B cell (primary cell): ENCODE data around the gene SLC7A11. TPM values are rescaled to one million over a fixed set of nuclear protein-coding genes. Genes with fewer than 3 reads are reported as not detected.

Experiments
- ATAC-seq: fragments of 200-7000 bp; cut with Tn5 transposase; one replicate; pipeline ENCODE4 v1.10.0; 2021; ENCODE audit warnings: low read depth, mild to moderate bottlenecking, moderate number of reproducible peaks, moderate library complexity
- CTCF ChIA-PET: fragments of 350-600 bp; sonication (Branson Sonifier 250); formaldehyde crosslinking; loops from one replicate; lab custom pipeline; 2021; ENCODE audit warnings: antibody characterized with exemption, inconsistent platforms; lab: Charles Lee
- POLR2A ChIA-PET: fragments of 350-600 bp; sonication (Branson Sonifier 250); formaldehyde crosslinking; loops from one replicate; lab custom pipeline; 2021; ENCODE audit warnings: antibody characterized with exemption; lab: Charles Lee
- DNase-seq: peaks from one replicate; pipeline ENCODE4 v3.0.0; 2013
- H2AFZ ChIP-seq: 2 replicates; pipeline ENCODE4 v1.6.1; 2012; ENCODE audit warnings: mild to moderate bottlenecking, low read depth, low read length; ENCODE audit not compliant: insufficient read depth, poor library complexity, severe bottlenecking
- H3K27ac ChIP-seq, 2 donors: 1 replicate in 1 of 2; 2 replicates in 1 of 2; pipeline ENCODE4 v1.5.1; 2012 to 2013; ENCODE audit warnings: low read length in 2 of 2, mild to moderate bottlenecking in 2 of 2, moderate library complexity in 1 of 2
- H3K27me3 ChIP-seq, 4 experiments: fragments of 200-600 bp in 1 of 4; sonication (generic) in 1 of 4; replicated peaks in 1 of 4; 1 replicate in 2 of 4; 2 replicates in 2 of 4; pipeline versions ENCODE4 v1.6.1 to v1.7.0; 2013 to 2016; ENCODE audit warnings: low read length in 3 of 4, mild to moderate bottlenecking in 2 of 4, mixed read lengths in 1 of 4, moderate library complexity in 1 of 4; ENCODE audit not compliant: insufficient read depth in 4 of 4, control insufficient read depth in 3 of 4; ENCODE audit errors: control extremely low read depth in 1 of 4
- H3K36me3 ChIP-seq, 2 experiments: replicated peaks in 1 of 2; 1 replicate in 1 of 2; 2 replicates in 1 of 2; pipeline versions ENCODE4 v1.6.1 to v1.7.1; 2013; ENCODE audit warnings: low read length in 1 of 2; ENCODE audit not compliant: insufficient read depth in 2 of 2, control insufficient read depth in 1 of 2; ENCODE audit errors: control extremely low read depth in 1 of 2, extremely low read depth in 1 of 2
- H3K4me1 ChIP-seq, 2 donors: fragments of 200-600 bp in 1 of 2; sonication (generic) in 1 of 2; 1 replicate in 1 of 2; 2 replicates in 1 of 2; pipeline versions ENCODE4 v1.5.1 to v1.6.1; 2013 to 2017; ENCODE audit warnings: low read length in 2 of 2; ENCODE audit not compliant: control insufficient read depth in 2 of 2, insufficient read depth in 2 of 2
- H3K4me2 ChIP-seq: replicated peaks from 2 replicates; pipeline ENCODE3; 2012; ENCODE audit warnings: mild to moderate bottlenecking, low read depth, low read length; ENCODE audit not compliant: poor library complexity, severe bottlenecking
- H3K4me3 ChIP-seq, 5 experiments: fragments of 200-600 bp in 1 of 5; sonication (generic) in 1 of 5; 1 replicate in 3 of 5; 2 replicates in 2 of 5; pipeline versions ENCODE4 v1.5.1 to v1.7.0; 2011 to 2016; ENCODE audit warnings: low read length in 4 of 5, mild to moderate bottlenecking in 4 of 5, low read depth in 2 of 5, control low read depth in 1 of 5, moderate library complexity in 1 of 5; ENCODE audit not compliant: insufficient read depth in 1 of 5; ENCODE audit errors: control extremely low read depth in 1 of 5, extremely low read depth in 1 of 5
- H3K79me2 ChIP-seq: fragments of 200-600 bp; sonication (generic); one replicate; pipeline ENCODE4 v1.6.0; 2016; ENCODE audit warnings: low read length; ENCODE audit not compliant: control insufficient read depth, insufficient read depth
- H3K9ac ChIP-seq: fragments of 200-600 bp; sonication (generic); 2 replicates; pipeline ENCODE4 v1.6.1; 2017; ENCODE audit warnings: mild to moderate bottlenecking, low read length, moderate library complexity
- H3K9me3 ChIP-seq, 3 donors: one replicate each; pipeline versions ENCODE4 v1.6.1 to v1.7.1; 2013; ENCODE audit warnings: low read length in 2 of 3; ENCODE audit not compliant: control insufficient read depth in 2 of 3, insufficient read depth in 1 of 3; ENCODE audit errors: control extremely low read depth in 1 of 3
- H4K20me1 ChIP-seq: 2 replicates; pipeline ENCODE4 v1.6.0; 2012; ENCODE audit warnings: mild to moderate bottlenecking, low read length; ENCODE audit not compliant: insufficient read depth, control insufficient read depth, poor library complexity, severe bottlenecking
- H3K27ac Mint-ChIP-seq: one replicate; pipeline ENCODE4 v1.8.0; 2021; ENCODE audit warnings: mixed read lengths
- H3K27me3 Mint-ChIP-seq: one replicate; pipeline ENCODE4 v1.8.0; 2021; ENCODE audit warnings: mixed read lengths
- H3K4me1 Mint-ChIP-seq: one replicate; pipeline ENCODE4 v1.8.0; 2021; ENCODE audit warnings: mixed read lengths
- H3K4me3 Mint-ChIP-seq: one replicate; pipeline ENCODE4 v1.8.0; 2021; ENCODE audit warnings: mixed read lengths
- H3K9me3 Mint-ChIP-seq: one replicate; pipeline ENCODE4 v1.8.0; 2022; ENCODE audit warnings: mixed read lengths; ENCODE audit not compliant: insufficient read depth
- EZH2 ChIP-seq: IDR thresholded peaks from 2 replicates; pipeline ENCODE4 v1.6.1; 2012; ENCODE audit warnings: borderline replicate concordance, low read depth, mild to moderate bottlenecking, moderate library complexity, low read length; ENCODE audit not compliant: insufficient read depth, poor library complexity, severe bottlenecking
- WGBS: methylation state at CpG from one replicate; pipeline ENCODE4 v1.1.5; 2013; ENCODE audit warnings: missing lambda C conversion rate; ENCODE audit not compliant: insufficient coverage; 5-methylcytosine and 5-hydroxymethylcytosine counted together
- intact Hi-C: fragments of 100-400 bp; cut with micrococcal nuclease; formaldehyde crosslinking; loops from one replicate; pipeline ENCODE4 v1.10.0; 2022
- polyA plus RNA-seq: library from polyadenylated mRNA; depleted of rRNA; stranded (reverse); fragments of >200 nt; gene quantifications from 2 replicates; pipeline ENCODE4 v1.2.3, GENCODE V29; 2012
- total RNA-seq, 2 donors: library from RNA; stranded (reverse); fragments of 120-200 nt in 1 of 2; gene quantifications; 1 replicate in 1 of 2; 2 replicates in 1 of 2; pipeline versions ENCODE4 v1.2.3 to v1.2.4, GENCODE V29; 2013 to 2022
- TF ChIP-seq, protein P1 (sequence below): fragments of 200-600 bp; IDR thresholded peaks from one replicate; pipeline ENCODE4 v1.8.0; 2022; ENCODE audit warnings: antibody characterized with exemption, mild to moderate bottlenecking

Gene SLC7A11
- total and polyA plus RNA-seq, 2 donors (not counting 1 experiment from before 2014, with no cell fraction given), result 0.01 to 0.22 TPM

DNA sequence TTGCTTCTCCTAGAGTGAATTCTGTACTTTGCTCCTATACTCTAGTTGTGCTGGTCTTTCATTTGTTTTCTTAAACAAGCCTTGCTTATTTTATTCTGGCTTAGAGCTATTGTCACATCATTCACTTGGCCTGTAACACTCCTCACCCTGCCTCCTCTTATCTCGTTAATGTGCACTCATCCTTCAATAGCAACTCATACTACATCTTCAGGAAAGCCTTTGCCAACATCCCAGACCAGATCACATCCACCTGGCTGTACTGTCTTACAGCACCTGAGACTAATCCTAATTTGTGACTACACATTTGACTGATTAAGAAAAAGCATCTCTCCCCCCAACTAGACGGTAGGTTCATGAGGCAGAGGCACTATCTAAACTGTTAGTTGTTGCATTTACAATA lies 80.8 kb downstream of the SLC7A11 start:
- ChIA-PET POLR2A (no interaction called here), CTCF (no interaction called here)
- intact Hi-C loops, result no loop called here
- H3K9me3 ChIP-seq, result no peaks in the 10 kb centered on the region
- H3K36me3 ChIP-seq, result no peaks in the 10 kb centered on the region
- H3K4me3 ChIP-seq, result no peak overlapping the region
- no peak for TF ChIP-seq EZH2
- TF ChIP-seq, protein P1, sequence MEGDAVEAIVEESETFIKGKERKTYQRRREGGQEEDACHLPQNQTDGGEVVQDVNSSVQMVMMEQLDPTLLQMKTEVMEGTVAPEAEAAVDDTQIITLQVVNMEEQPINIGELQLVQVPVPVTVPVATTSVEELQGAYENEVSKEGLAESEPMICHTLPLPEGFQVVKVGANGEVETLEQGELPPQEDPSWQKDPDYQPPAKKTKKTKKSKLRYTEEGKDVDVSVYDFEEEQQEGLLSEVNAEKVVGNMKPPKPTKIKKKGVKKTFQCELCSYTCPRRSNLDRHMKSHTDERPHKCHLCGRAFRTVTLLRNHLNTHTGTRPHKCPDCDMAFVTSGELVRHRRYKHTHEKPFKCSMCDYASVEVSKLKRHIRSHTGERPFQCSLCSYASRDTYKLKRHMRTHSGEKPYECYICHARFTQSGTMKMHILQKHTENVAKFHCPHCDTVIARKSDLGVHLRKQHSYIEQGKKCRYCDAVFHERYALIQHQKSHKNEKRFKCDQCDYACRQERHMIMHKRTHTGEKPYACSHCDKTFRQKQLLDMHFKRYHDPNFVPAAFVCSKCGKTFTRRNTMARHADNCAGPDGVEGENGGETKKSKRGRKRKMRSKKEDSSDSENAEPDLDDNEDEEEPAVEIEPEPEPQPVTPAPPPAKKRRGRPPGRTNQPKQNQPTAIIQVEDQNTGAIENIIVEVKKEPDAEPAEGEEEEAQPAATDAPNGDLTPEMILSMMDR, result no peak
- 91% methylated on average over 1 of the region's 2 CpGs for WGBS
- H2AFZ ChIP-seq, result no peak overlapping the region
- no peak overlapping the region for H3K9ac ChIP-seq
- no peaks in the 10 kb centered on the region for H3K4me1 ChIP-seq
- Mint-ChIP-seq H3K9me3 (no peaks in the 10 kb centered on the region), H3K27ac (no peak overlapping the region), H3K4me3 (no peak overlapping the region), H3K27me3 (peaks cover 4% of the 10 kb centered on the region), H3K4me1 (no peaks in the 10 kb centered on the region)
- no peak overlapping the region for H3K27ac ChIP-seq
- H4K20me1 ChIP-seq, result no peaks in the 10 kb centered on the region
- H3K4me2 ChIP-seq, result no peak overlapping the region
- no peaks in the 10 kb centered on the region for H3K27me3 ChIP-seq
- no peak for ATAC-seq
- no peak for DNase-seq
- no peaks in the 10 kb centered on the region for H3K79me2 ChIP-seq

DNA sequence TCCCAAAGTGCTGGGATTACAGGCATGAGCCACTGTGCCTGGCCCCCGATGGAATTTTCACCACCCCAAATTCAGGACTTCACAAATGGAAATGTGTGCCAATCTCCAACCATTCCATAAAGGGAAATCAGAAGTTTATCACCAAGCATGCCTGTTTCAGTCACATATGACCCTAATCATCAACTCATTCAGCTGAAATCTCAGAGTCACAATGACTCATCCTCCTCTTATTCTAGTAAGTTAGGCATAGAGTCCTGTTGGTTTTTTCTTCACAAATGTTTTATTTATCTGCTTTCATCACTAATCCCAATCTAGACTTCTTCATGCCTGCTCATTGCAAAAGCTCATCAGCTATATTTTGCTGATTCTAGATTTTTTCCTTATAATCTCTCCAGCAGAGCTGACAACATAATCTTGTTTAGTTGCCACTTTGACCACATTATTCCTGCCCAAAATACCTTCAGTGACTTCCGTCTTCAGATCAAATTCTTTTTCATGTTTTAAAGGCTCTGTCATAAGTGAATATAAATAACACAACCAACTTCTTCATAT lies 83.3 kb downstream of the SLC7A11 start:
- Histone ChIP-seq H3K9ac (no peak overlapping the region), H3K36me3 (no peaks in the 10 kb centered on the region), H3K27ac (no peak overlapping the region), H2AFZ (no peak overlapping the region), H3K4me3 (no peak overlapping the region), H3K27me3 (no peaks in the 10 kb centered on the region), H3K4me2 (no peak overlapping the region), H3K9me3 (no peaks in the 10 kb centered on the region), H3K79me2 (no peaks in the 10 kb centered on the region), H4K20me1 (no peaks in the 10 kb centered on the region), H3K4me1 (no peaks in the 10 kb centered on the region)
- CTCF ChIA-PET, result no interaction called here
- TF ChIP-seq, protein P1, result no peak
- TF ChIP-seq EZH2, result no peak
- Mint-ChIP-seq H3K4me1 (no peaks in the 10 kb centered on the region), H3K27ac (no peak overlapping the region), H3K9me3 (no peaks in the 10 kb centered on the region), H3K27me3 (peaks cover 4% of the 10 kb centered on the region), H3K4me3 (no peak overlapping the region)
- intact Hi-C loops, result no loop called here
- no peak for DNase-seq
- no peak for ATAC-seq
- POLR2A ChIA-PET, result no interaction called here
- WGBS, result 100% methylated on average over 1 of the region's 2 CpGs
